Nucleus accumbens (tissue), 56 donors: ENCODE measurements around the gene GALT.

Experiments used
- DNase-seq, 56 donors: peaks; one replicate each; lab custom pipeline; 2025; lab: John Stamatoyannopoulos, UW

Gene GALT

GRCh38 chr9:34648673-34649072, 2.2 kb downstream of the GALT start:
- no peak for DNase-seq

- peak in 28 of 56 donors; percentile 3 to 69 (median 28) for DNase-seq
These were observed 4.3 kb downstream of the GALT start for GRCh38 chr9:34650816-34651215.

- peak in 1 of 56 donors; percentile 10 for DNase-seq
These were observed 4.8 kb downstream of the GALT start for GRCh38 chr9:34651321-34651720.

DNA sequence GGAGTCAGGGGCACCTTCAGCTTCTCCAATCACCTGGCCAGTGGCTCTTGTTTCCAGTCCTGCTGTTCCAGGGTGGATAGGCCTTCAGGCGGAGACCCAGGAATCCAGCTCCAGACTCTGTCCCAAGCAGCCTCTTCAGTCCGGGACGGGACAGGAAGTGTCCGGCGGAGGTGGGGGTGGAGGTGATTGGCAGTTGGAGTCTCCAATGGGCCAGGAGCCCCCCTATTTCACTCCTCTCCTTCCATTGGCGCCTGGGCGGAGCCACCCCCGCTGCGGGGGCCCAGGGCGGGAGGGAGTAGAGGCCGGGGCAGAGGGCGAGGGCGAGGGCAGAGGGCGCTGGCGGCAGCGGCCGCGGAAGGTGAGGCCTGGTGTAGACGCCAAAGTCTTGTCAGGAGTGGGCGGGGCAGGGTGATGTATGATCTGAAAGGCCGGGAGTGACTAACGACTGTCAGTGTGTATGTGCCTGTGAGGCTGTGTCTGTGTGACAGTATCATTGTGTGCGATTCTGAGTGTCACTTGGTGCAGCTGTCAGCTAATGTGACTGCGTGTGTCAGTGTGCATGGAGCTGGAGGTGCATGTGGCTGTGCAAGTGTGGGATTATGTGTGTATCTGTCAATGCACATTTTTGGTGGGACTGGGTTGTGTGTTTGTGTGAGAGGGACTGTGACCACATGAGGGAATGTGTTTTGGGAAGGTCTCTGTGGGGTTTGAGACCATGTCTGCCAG, 5.6 kb downstream of the GALT start, which contains the start of gene IL11RA:
Gene IL11RA, plus strand, starts transcription at position 310 of the 726 bp plus-strand sequence. CDS start 3,033 bp downstream, outside the sequence.
- peak in 55 of 56 donors; percentile 27 to 91 (median 81) for DNase-seq

- peak in 1 of 56 donors; percentile 13 for DNase-seq
These were observed 6.1 kb downstream of the GALT start for GRCh38 chr9:34652602-34653000.

DNA sequence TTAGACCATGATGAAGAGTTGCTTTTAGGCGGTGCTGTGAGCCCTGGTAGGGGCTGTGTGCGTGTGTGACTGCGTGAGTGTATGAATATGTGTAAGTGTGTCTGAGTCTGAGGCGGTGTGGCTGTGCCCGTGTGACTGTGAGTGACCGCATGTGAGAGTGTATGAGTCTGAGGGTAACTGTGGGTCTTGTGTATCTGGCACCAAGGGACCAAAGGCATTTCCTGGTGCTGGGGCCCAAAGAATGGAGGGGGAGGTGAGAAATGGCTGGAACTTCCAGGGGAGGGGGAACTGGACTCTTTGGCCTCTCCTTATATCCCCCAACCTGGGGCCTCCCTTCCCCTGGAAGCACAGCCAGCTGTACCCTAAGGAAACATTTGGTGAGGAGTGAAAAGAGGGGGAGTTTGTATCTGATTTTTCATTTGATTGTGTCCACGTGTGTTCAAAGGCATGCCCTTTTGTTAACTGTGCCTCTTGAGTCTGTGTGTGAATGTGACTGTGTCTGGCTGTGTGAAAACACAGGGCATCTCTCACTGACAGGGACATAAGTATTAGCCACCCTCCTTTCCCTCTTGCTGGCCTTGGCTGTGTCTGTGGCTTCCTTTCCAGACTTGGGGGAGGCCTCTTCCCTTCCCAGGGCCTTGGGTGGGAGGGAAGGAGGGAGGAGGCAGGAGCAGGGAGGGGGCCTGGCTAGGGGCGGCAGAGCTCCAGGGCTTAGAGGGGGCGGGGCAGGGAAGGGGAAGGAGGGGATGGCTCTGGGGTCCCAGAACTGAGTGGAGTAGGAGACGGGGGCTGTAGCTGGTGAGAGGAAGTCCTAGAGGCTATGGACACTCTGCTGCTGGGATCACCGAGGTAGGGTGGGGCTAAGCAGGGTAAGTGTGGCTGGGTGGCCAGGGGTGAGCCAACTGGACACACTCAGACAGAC, 6.9 kb downstream of the GALT start:
- DNase-seq, result peak in 6 of 56 donors; percentile 5 to 28 (median 11)

DNA sequence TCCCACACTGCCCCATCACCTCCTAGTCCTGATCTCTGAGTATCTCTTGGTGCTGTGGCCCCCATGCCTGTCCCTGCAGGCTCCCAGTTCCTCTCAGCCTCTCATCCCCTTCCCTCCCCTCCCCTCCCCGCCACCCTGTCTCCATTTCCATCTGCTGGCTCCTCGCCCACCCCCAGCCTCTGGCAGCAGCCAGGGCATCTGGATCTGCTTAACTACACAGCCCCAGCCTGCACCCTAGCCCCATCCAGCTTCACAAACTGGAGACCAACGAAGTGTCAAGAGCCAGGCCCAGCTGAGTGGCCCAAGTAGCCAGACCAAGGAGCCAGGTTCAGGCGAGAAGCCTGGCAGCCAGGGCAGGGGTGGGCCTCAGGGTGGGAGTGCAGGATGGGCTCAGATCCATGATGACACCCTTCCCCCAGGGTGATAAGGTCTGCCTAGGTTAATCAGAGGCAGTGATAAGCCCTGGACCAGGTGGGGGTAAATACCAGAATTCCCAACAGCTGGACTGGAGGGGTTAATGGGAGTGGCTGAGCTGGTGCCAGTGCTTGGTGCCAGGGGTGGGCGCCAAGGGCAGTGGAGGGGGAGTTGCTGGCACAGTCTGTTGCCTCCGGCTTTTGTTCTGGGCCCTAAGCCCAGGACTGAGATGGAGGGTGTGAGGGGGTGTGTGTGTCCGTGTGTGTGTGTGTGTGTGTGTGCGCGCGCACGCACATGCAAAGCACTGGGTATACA, 8.0 kb downstream of the GALT start:
- DNase-seq, result peak in 53 of 56 donors; percentile 23 to 86 (median 68)

DNA sequence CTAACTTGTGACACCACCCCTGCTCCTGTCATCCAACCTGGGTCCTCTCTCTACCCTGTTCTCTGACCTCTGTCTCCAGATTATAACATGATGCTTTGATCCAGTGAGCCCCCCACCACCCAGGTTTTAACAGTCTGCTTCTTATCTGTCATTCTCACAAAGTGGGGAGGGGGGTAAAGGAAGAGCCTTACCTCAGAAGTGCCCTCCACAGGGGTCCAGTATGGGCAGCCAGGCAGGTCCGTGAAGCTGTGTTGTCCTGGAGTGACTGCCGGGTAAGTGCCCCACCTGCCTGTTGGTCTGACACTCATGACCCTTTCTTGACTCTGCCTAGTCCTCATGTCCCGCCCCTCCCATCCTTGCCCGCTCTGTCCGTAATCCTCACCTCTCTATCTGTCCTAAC, 8.9 kb downstream of the GALT start:
- no peak for DNase-seq

- peak in 6 of 56 donors; percentile 2 to 15 (median 10) for DNase-seq
These were observed 10.5 kb downstream of the GALT start for GRCh38 chr9:34656992-34657391.

- no peak for DNase-seq
These were observed 12.0 kb downstream of the GALT start for GRCh38 chr9:34658461-34658860.

- no peak for DNase-seq
These were observed 13.2 kb downstream of the GALT start for GRCh38 chr9:34659592-34660253.

GRCh38 chr9:34662526-34663302, 16.2 kb downstream of the GALT start, which contains the start of gene CCL27:
TSS of gene CCL27 (minus strand) at chr9:34662657. CDS start at chr9:34662633, 24 bp downstream.
- DNase-seq, result no peak

GRCh38 chr9:34663303-34663605, 16.8 kb downstream of the GALT start:
- no peak for DNase-seq

GRCh38 chr9:34664281-34665066, 18.0 kb downstream of the GALT start:
- peak in 51 of 56 donors; percentile 7 to 86 (median 53) for DNase-seq

DNA sequence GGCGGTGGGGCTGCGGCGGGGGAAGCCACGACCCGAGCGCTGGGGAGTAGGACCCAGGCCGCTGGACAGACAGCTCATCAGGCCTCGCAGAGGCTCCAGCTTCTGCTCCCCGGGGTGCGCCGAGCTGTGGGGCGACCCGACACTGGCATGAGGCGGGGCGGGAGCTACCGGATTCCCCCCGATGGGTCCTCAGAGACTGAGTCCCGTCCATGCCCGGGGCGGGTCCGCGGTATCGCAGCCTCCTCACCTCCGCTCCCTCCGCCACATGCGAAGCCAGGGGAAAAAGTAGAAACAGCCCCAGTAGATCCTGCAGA, 18.5 kb downstream of the GALT start:
- no peak for DNase-seq

- peak; percentile 62 to 98 (median 90) for DNase-seq
These were observed 19.1 kb downstream of the GALT start for GRCh38 chr9:34665381-34666250.

- DNase-seq, result no peak
These were observed 23.5 kb downstream of the GALT start for GRCh38 chr9:34669809-34670562.
